ENCODE data around the gene GPR25.

GPR25 gene

GRCh38 chr1:200912737-200913407 is 40.1 kb downstream of the GPR25 start:
- DNase-seq (ENCODE audit: low read depth): no peak

GRCh38 chr1:200916152-200916551 is 43.4 kb downstream of the GPR25 start:
- no peak for DNase-seq (ENCODE audit: low read depth)

- no peak for DNase-seq (ENCODE audit: low read depth)
These were observed 43.9 kb downstream of the GPR25 start for GRCh38 chr1:200916681-200917080.

DNA sequence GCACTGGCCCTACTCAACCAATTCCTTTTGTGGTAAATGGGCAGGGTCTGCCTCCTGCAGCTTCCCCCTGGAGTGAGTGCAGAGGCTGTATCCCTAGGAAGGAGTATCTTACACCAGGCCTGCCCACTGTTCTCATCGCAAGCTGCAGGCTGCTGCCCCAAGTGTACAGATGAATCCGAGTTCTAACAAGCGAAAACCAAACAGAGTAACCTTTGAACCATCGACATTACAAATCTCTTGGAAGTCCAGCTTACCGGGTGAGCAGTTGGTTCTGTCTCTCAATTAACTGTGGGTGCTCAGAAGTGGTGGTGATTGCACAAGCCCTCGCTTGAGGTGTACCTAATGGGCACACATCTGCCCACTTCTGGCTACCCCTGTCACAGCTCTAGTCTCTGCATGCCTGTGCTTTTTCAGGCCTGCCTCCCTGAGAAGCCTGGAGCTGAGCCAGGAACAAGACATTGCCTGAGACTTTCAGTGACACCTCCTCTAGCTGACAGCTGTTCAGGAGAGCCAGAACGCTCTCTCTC is 44.6 kb downstream of the GPR25 start:
- no peak for DNase-seq (ENCODE audit: low read depth)

- DNase-seq (ENCODE audit: low read depth): no peak
These were observed 45.2 kb downstream of the GPR25 start for GRCh38 chr1:200918006-200918405.

GRCh38 chr1:200919386-200919785 is 46.6 kb downstream of the GPR25 start:
- DNase-seq (ENCODE audit: low read depth): no peak

GRCh38 chr1:200921571-200922110 is 48.9 kb downstream of the GPR25 start:
- no peak for DNase-seq (ENCODE audit: low read depth)

- no peak for DNase-seq (ENCODE audit: low read depth)
These were observed 49.6 kb downstream of the GPR25 start for GRCh38 chr1:200922406-200922805.

GRCh38 chr1:200923601-200924000 is 50.8 kb downstream of the GPR25 start:
- DNase-seq (ENCODE audit: low read depth): no peak
